IMR-90 (cell line): ENCODE results near the gene ILDR2. TPM values are rescaled to one million over a fixed set of nuclear protein-coding genes. Genes with fewer than 3 reads are reported as not detected.

Experiments
- ATAC-seq: fragments of 200-7000 bp; cut with Tn5 transposase; 2 replicates; pipeline ENCODE4 v1.9.1; 2020; ENCODE audit warnings: low read depth, mild to moderate bottlenecking, moderate library complexity
- BruUV-seq: library from RNA; stranded (reverse); fragments of 400-500 nt; replicated peaks from 2 replicates; lab custom pipeline; 2021; lab: Mats Ljungman, UMichigan
- CTCF ChIA-PET: fragments of 300-600 bp; formaldehyde crosslinking; extraction: SDS; loops from one replicate; lab custom pipeline; 2021; ENCODE audit warnings: antibody characterized with exemption; lab: Yijun Ruan, JAX
- POLR2A ChIA-PET: fragments of 300-600 bp; sonication (Branson Sonifier 250); formaldehyde crosslinking; loops from one replicate; lab custom pipeline; 2022; ENCODE audit warnings: antibody characterized with exemption; ENCODE audit not compliant: unreplicated experiment; lab: Charles Lee
- DNase-seq: peaks from one replicate; pipeline ENCODE4 v3.0.0; 2013
- H2AFZ ChIP-seq: replicated peaks from 2 replicates; pipeline ENCODE3; 2013; ENCODE audit warnings: low read length, mild to moderate bottlenecking; ENCODE audit not compliant: poor library complexity
- H2AK5ac ChIP-seq: 2 replicates; pipeline ENCODE4 v1.6.1; 2013; ENCODE audit warnings: low read depth, low read length, inconsistent platforms
- H2AK9ac ChIP-seq: replicated peaks from 2 replicates; pipeline ENCODE3; 2013; ENCODE audit warnings: mild to moderate bottlenecking, low read depth, low read length, moderate library complexity; ENCODE audit not compliant: poor library complexity
- H2BK120ac ChIP-seq: 2 replicates; pipeline ENCODE4 v1.6.1; 2013; ENCODE audit warnings: low read depth, low read length, inconsistent platforms
- H2BK15ac ChIP-seq: 3 replicates; pipeline ENCODE4 v1.6.1; 2013; ENCODE audit warnings: low read depth, low read length, inconsistent platforms
- H2BK20ac ChIP-seq: 2 replicates; pipeline ENCODE4 v1.6.1; 2013; ENCODE audit warnings: low read depth, mild to moderate bottlenecking, inconsistent platforms, low read length, moderate library complexity
- H2BK5ac ChIP-seq: 2 replicates; pipeline ENCODE4 v1.6.1; 2013; ENCODE audit warnings: mild to moderate bottlenecking, low read depth, low read length, inconsistent platforms; ENCODE audit not compliant: poor library complexity, severe bottlenecking
- H3K14ac ChIP-seq: replicated peaks from 2 replicates; pipeline ENCODE4 v1.6.1; 2013; ENCODE audit warnings: low read depth, low read length, inconsistent platforms
- H3K18ac ChIP-seq: 2 replicates; pipeline ENCODE4 v1.6.1; 2013; ENCODE audit warnings: low read depth, low read length, control low read depth
- H3K23ac ChIP-seq: 2 replicates; pipeline ENCODE4 v1.6.1; 2013; ENCODE audit warnings: low read depth, low read length, inconsistent platforms
- H3K27ac ChIP-seq: 2 replicates; pipeline ENCODE4 v1.5.1; 2013; ENCODE audit warnings: mild to moderate bottlenecking, control low read depth, low read length; ENCODE audit not compliant: insufficient read depth
- H3K27me3 ChIP-seq: 2 replicates; pipeline ENCODE4 v1.6.1; 2013; ENCODE audit warnings: low read length; ENCODE audit not compliant: control insufficient read depth, insufficient read depth
- H3K36me3 ChIP-seq: 2 replicates; pipeline ENCODE4 v1.6.1; 2013; ENCODE audit warnings: low read length, mixed read lengths; ENCODE audit not compliant: control insufficient read depth, insufficient read depth
- H3K4ac ChIP-seq: 2 replicates; pipeline ENCODE4 v1.6.1; 2013; ENCODE audit warnings: low read depth, low read length, inconsistent platforms
- H3K4me1 ChIP-seq: 2 replicates; pipeline ENCODE4 v1.6.1; 2013; ENCODE audit warnings: low read length, mixed read lengths; ENCODE audit not compliant: control insufficient read depth, insufficient read depth
- H3K4me2 ChIP-seq: 2 replicates; pipeline ENCODE4 v1.6.1; 2013; ENCODE audit warnings: low read depth, mild to moderate bottlenecking, control low read depth, low read length, moderate library complexity
- H3K4me3 ChIP-seq: 2 replicates; pipeline ENCODE4 v1.5.1; 2013; ENCODE audit warnings: low read depth, mild to moderate bottlenecking, control low read depth, low read length, moderate library complexity; ENCODE audit not compliant: insufficient read depth
- H3K56ac ChIP-seq: 2 replicates; pipeline ENCODE4 v1.6.1; 2013; ENCODE audit warnings: low read length, inconsistent platforms; ENCODE audit not compliant: insufficient read depth; ENCODE audit errors: extremely low read depth
- H3K79me1 ChIP-seq, 2 experiments: 2 replicates each; pipeline ENCODE4 v1.6.1; 2013; ENCODE audit warnings: low read length in 2 of 2, inconsistent platforms in 1 of 2, low read depth in 1 of 2
- H3K9ac ChIP-seq: 2 replicates; pipeline ENCODE4 v1.6.1; 2013; ENCODE audit warnings: low read depth, low read length, control low read depth
- H3K9me1 ChIP-seq: 2 replicates; pipeline ENCODE4 v1.6.1; 2013; ENCODE audit warnings: low read length, inconsistent platforms; ENCODE audit not compliant: insufficient read depth
- H3K9me3 ChIP-seq: 2 replicates; pipeline ENCODE4 v1.6.1; 2013; ENCODE audit warnings: low read length; ENCODE audit not compliant: control insufficient read depth, insufficient read depth
- H4K20me1 ChIP-seq: 2 replicates; pipeline ENCODE4 v1.6.1; 2013; ENCODE audit warnings: low read length, inconsistent platforms; ENCODE audit not compliant: insufficient read depth
- H4K5ac ChIP-seq: 2 replicates; pipeline ENCODE4 v1.6.1; 2013; ENCODE audit warnings: mild to moderate bottlenecking, low read depth, low read length, control low read depth
- H4K8ac ChIP-seq, 2 experiments: 2 replicates each; pipeline ENCODE4 v1.6.1; 2013; ENCODE audit warnings: low read depth in 2 of 2, low read length in 2 of 2, control low read depth in 1 of 2, inconsistent platforms in 1 of 2
- H4K91ac ChIP-seq: 2 replicates; pipeline ENCODE4 v1.6.1; 2013; ENCODE audit warnings: low read depth, low read length, inconsistent platforms; ENCODE audit not compliant: insufficient read depth
- BHLHE40 ChIP-seq: fragments of 150-350 bp; IDR thresholded peaks from 2 replicates; pipeline ENCODE4 v1.6.1; 2016; ENCODE audit warnings: mild to moderate bottlenecking, low read depth, low read length
- CHD1 ChIP-seq: IDR thresholded peaks from 2 replicates; pipeline ENCODE4 v1.6.1; 2012; ENCODE audit warnings: low read depth, low read length, improper control_type of control experiment
- CTCF ChIP-seq: conservative IDR thresholded peaks from 2 replicates; pipeline ENCODE4 v1.5.1; 2012; ENCODE audit warnings: mild to moderate bottlenecking, low read depth, low read length, improper control_type of control experiment
- ELK1 ChIP-seq: fragments of 150-350 bp; IDR thresholded peaks from 2 replicates; pipeline ENCODE4 v1.6.1; 2016; ENCODE audit warnings: low read depth, mild to moderate bottlenecking, low read length, moderate library complexity, borderline replicate concordance
- FOS ChIP-seq: fragments of 150-350 bp; IDR thresholded peaks from 2 replicates; pipeline ENCODE4 v1.6.1; 2016; ENCODE audit warnings: low read depth, low read length
- MAFK ChIP-seq: IDR thresholded peaks from 2 replicates; pipeline ENCODE4 v1.6.1; 2012; ENCODE audit warnings: low read depth, low read length, improper control_type of control experiment
- MAZ ChIP-seq: IDR thresholded peaks from 2 replicates; pipeline ENCODE4 v1.6.1; 2012; ENCODE audit warnings: low read depth, mild to moderate bottlenecking, low read length, improper control_type of control experiment, moderate library complexity, borderline replicate concordance
- MXI1 ChIP-seq: IDR thresholded peaks from 2 replicates; pipeline ENCODE4 v1.6.1; 2012; ENCODE audit warnings: low read depth, mild to moderate bottlenecking, low read length, moderate library complexity, borderline replicate concordance
- NFE2L2 ChIP-seq: fragments of 150-350 bp; IDR thresholded peaks from 2 replicates; pipeline ENCODE4 v1.6.1; 2016; ENCODE audit warnings: low read depth, mild to moderate bottlenecking, low read length
- POLR2A ChIP-seq: IDR thresholded peaks from 2 replicates; pipeline ENCODE4 v1.6.1; 2012; ENCODE audit warnings: mild to moderate bottlenecking, low read depth, low read length
- RAD21 ChIP-seq: IDR thresholded peaks from 2 replicates; pipeline ENCODE4 v1.6.1; 2012; ENCODE audit warnings: low read length, improper control_type of control experiment
- RCOR1 ChIP-seq: IDR thresholded peaks from 2 replicates; pipeline ENCODE4 v1.6.1; 2012; ENCODE audit warnings: mild to moderate bottlenecking, low read length, improper control_type of control experiment; ENCODE audit not compliant: insufficient replicate concordance
- SMC3 ChIP-seq: fragments of 150-350 bp; IDR thresholded peaks from 2 replicates; pipeline ENCODE4 v1.6.1; 2016; ENCODE audit warnings: low read depth, mild to moderate bottlenecking, antibody characterized with exemption, low read length, moderate library complexity
- USF2 ChIP-seq: fragments of 150-350 bp; IDR thresholded peaks from 2 replicates; pipeline ENCODE4 v1.6.1; 2017; ENCODE audit warnings: mild to moderate bottlenecking, antibody characterized with exemption, low read length, low read depth
- WGBS, 2 experiments: methylation state at CpG; one replicate each; pipeline versions ENCODE4 v1.1.5 to v1.1.7; 2013; ENCODE audit warnings: missing lambda C conversion rate in 2 of 2; ENCODE audit not compliant: insufficient read length in 1 of 2; ENCODE audit errors: extremely low coverage in 2 of 2; 5-methylcytosine and 5-hydroxymethylcytosine counted together
- dilution Hi-C: fragments of 300-500 bp; cut with HindIII; formaldehyde crosslinking; loops from one replicate; pipeline ENCODE4 v1.14.3; 2018; ENCODE audit warnings: low sequenced_read_pairs; ENCODE audit not compliant: unreplicated experiment
- in situ Hi-C: fragments of 300-500 bp; cut with MboI; formaldehyde crosslinking; loops from 3 replicates; pipeline ENCODE4 v1.14.3; 2019; ENCODE audit warnings: low sequenced_read_pairs, inconsistent platforms, mixed read lengths
- intact Hi-C: fragments of 100-400 bp; cut with micrococcal nuclease; formaldehyde crosslinking; loops from 2 replicates; pipeline ENCODE4 v1.10.0; 2022
- polyA plus RNA-seq, 3 experiments: library from polyadenylated mRNA; depleted of rRNA; stranded (reverse); fragments of >200 nt; gene quantifications; 2 replicates each; pipeline ENCODE4 v1.2.3, GENCODE V29; 2012; ENCODE audit warnings: low replicate concordance in 1 of 3
- total RNA-seq: library from RNA; depleted of rRNA; stranded (reverse); fragments of >200 nt; gene quantifications from 2 replicates; pipeline ENCODE4 v1.2.3, GENCODE V29; 2012

The ILDR2 gene
- total and polyA plus RNA-seq, 2 of the 4 experiments (the other 2 are of a cell fraction), result under 0.01 TPM; not detected in 1

GRCh38 chr1:166918956-166919316 is 56.4 kb downstream of the ILDR2 start:
- ATAC-seq, result no peak
- Histone ChIP-seq H2BK120ac (no peak overlapping the region), H4K20me1 (no peaks in the 10 kb centered on the region), H3K9ac (no peak overlapping the region), H2BK20ac (no peak overlapping the region), H2BK5ac (no peak overlapping the region), H3K4me2 (no peak overlapping the region), H3K9me1 (no peaks in the 10 kb centered on the region; the same call in 1 of the 2 replicates), H3K4ac (no peak overlapping the region), H3K23ac (no peak overlapping the region), H3K79me1 (no peaks in the 10 kb centered on the region), H2AK5ac (no peak overlapping the region), H3K4me3 (no peak overlapping the region), H4K8ac (no peak overlapping the region), H3K4me1 (no peaks in the 10 kb centered on the region), H2AK9ac (no peak overlapping the region), H3K27ac (no peak overlapping the region), H3K9me3 (no peaks in the 10 kb centered on the region), H4K5ac (no peak overlapping the region), H3K27me3 (peaks cover 53% of the 10 kb centered on the region), H2AFZ (no peak overlapping the region), H4K91ac (no peak overlapping the region), H3K36me3 (no peaks in the 10 kb centered on the region), H3K14ac (no peak overlapping the region), H2BK15ac (no peak overlapping the region), H3K56ac (no peak overlapping the region), H3K18ac (no peak overlapping the region)
- 60% methylated on average over 2 of the region's 2 CpGs; no CpG with 5 or more reads in 1 of the 2 experiments for WGBS, 2 experiments
- in situ Hi-C loops, result loop anchor here (10.0 kb wide), 1 partner anchor 136 kb away; no protein-coding TSS in a partner anchor
- intact Hi-C loops, result no loop called here
- POLR2A ChIA-PET, result no interaction called here
- no TSS peak for BruUV-seq
- no peak for DNase-seq
- TF ChIP-seq RCOR1 (no peak), POLR2A (no peak), BHLHE40 (no peak), NFE2L2 (no peak), SMC3 (no peak), ELK1 (no peak), MAFK (no peak), USF2 (no peak), CTCF (no peak), FOS (no peak), RAD21 (no peak), MXI1 (no peak), MAZ (no peak), CHD1 (no peak)
- dilution Hi-C loops, result no loop called here
- CTCF ChIA-PET, result interaction anchor here (1.3 kb wide), 1 partner anchor 9 kb away, joined by 8 read pairs; no protein-coding TSS in a partner anchor
